Chondrocyte (in vitro differentiated cells): ENCODE data around the gene ASB4. TPM values are rescaled to one million over a fixed set of nuclear protein-coding genes. Genes with fewer than 3 reads are reported as not detected.

Source experiments
- DNase-seq: peaks from one replicate; pipeline ENCODE4 v3.0.0; 2021; ENCODE audit warnings: mixed read lengths, low spot score
- H3K27ac Mint-ChIP-seq: one replicate; pipeline ENCODE4 v1.8.0; 2021; ENCODE audit warnings: mild to moderate bottlenecking, moderate library complexity, mixed read lengths; ENCODE audit not compliant: unreplicated experiment
- H3K27me3 Mint-ChIP-seq: 2 replicates; pipeline ENCODE4 v1.8.0; 2021; ENCODE audit warnings: low read depth, mixed read lengths
- H3K36me3 Mint-ChIP-seq: 2 replicates; pipeline ENCODE4 v1.8.0; 2021; ENCODE audit warnings: low read depth, mixed read lengths
- H3K4me1 Mint-ChIP-seq: 2 replicates; pipeline ENCODE4 v1.8.0; 2021; ENCODE audit warnings: low read depth, mild to moderate bottlenecking, mixed read lengths
- H3K4me3 Mint-ChIP-seq: one replicate; pipeline ENCODE4 v1.8.0; 2021; ENCODE audit warnings: mild to moderate bottlenecking, moderate library complexity, mixed read lengths; ENCODE audit not compliant: unreplicated experiment
- H3K9me3 Mint-ChIP-seq: 2 replicates; pipeline ENCODE4 v1.8.0; 2021; ENCODE audit warnings: low read depth, mixed read lengths
- total RNA-seq: library from RNA; stranded (reverse); gene quantifications from 3 replicates; pipeline ENCODE4 v1.2.1, GENCODE V29; 2021
- TF ChIP-seq, protein P1 (sequence below): fragments of 200-600 bp; sonication (generic); IDR thresholded peaks from 2 replicates; pipeline ENCODE4 v1.5.0; 2021; ENCODE audit warnings: antibody characterized with exemption, mild to moderate bottlenecking, moderate library complexity

Gene ASB4
- total RNA-seq, 1 donor from 2014 or later = not detected

DNA sequence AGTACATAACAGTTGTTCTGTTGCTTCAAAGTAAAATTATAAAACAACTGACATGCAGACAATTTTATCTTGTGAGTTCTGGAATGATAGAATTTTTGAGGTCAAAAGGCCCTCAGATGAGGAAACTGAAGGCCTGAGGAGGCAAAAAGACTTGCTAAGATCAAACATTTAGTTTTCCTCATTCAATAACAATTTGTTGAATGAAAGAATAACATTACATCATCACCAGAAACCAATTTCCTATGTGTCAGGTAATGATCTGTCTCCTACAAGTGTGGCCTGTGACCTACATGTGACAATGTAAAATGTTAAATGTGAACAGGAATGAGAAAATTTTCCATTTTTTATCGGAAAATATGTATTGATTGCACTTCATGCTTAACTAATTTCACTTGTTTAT is 16.6 kb upstream of the ASB4 start:
- Mint-ChIP-seq H3K4me3 (no peak overlapping the region), H3K4me1 (peaks cover 24% of the 10 kb centered on the region), H3K9me3 (no peaks in the 10 kb centered on the region), H3K27ac (no peak overlapping the region), H3K27me3 (no peaks in the 10 kb centered on the region), H3K36me3 (no peaks in the 10 kb centered on the region)
- TF ChIP-seq, protein P1, sequence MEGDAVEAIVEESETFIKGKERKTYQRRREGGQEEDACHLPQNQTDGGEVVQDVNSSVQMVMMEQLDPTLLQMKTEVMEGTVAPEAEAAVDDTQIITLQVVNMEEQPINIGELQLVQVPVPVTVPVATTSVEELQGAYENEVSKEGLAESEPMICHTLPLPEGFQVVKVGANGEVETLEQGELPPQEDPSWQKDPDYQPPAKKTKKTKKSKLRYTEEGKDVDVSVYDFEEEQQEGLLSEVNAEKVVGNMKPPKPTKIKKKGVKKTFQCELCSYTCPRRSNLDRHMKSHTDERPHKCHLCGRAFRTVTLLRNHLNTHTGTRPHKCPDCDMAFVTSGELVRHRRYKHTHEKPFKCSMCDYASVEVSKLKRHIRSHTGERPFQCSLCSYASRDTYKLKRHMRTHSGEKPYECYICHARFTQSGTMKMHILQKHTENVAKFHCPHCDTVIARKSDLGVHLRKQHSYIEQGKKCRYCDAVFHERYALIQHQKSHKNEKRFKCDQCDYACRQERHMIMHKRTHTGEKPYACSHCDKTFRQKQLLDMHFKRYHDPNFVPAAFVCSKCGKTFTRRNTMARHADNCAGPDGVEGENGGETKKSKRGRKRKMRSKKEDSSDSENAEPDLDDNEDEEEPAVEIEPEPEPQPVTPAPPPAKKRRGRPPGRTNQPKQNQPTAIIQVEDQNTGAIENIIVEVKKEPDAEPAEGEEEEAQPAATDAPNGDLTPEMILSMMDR = no peak
- DNase-seq = no peak

DNA sequence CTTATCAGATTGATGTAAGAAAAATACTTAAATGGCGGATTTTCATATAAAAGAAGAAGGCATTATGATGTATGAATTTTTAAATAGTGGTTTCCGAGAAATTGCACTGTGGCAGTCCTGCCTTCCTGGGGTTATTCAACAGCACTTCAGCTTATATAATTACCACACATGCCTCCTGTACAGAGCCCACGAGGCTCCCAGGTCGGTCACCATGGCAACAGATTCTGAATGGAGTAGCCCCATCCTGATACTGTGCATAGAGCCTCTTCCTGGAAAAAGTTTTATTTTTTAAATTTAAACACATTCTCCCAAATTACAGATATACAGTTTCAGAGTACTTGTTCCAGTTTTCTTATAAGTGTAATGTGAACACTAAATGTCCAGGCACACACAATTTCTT is 15.9 kb upstream of the ASB4 start:
- Mint-ChIP-seq H3K27me3 (no peaks in the 10 kb centered on the region), H3K9me3 (no peaks in the 10 kb centered on the region), H3K4me3 (no peak overlapping the region), H3K27ac (peak overlapping the region; percentile 41), H3K36me3 (no peaks in the 10 kb centered on the region), H3K4me1 (peaks cover 24% of the 10 kb centered on the region)
- TF ChIP-seq, protein P1 = no peak
- no peak for DNase-seq

DNA sequence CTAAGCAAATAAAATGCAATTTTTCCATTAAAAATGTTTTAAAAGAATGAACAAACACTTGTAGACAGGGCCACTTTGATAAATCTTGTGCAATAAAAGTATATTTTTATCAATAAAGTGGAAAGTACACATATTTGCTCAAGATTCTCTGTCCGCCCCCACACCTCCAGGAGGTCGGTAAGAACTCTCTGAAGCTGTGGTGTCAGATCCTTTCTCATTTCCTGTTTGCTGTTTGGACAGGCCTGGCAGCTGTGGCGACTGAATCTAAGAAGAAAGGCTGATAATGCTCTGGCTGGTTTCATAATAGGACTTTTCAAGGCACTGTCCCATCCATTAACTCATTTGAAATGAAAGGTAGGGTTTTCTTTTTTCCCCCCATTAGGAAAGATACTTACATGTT is 15.3 kb upstream of the ASB4 start:
- Mint-ChIP-seq H3K27ac (peak overlapping the region; percentile 41), H3K4me3 (no peak overlapping the region), H3K27me3 (no peaks in the 10 kb centered on the region), H3K36me3 (no peaks in the 10 kb centered on the region), H3K9me3 (no peaks in the 10 kb centered on the region), H3K4me1 (peaks cover 24% of the 10 kb centered on the region)
- no peak for DNase-seq
- TF ChIP-seq, protein P1 = no peak

DNA sequence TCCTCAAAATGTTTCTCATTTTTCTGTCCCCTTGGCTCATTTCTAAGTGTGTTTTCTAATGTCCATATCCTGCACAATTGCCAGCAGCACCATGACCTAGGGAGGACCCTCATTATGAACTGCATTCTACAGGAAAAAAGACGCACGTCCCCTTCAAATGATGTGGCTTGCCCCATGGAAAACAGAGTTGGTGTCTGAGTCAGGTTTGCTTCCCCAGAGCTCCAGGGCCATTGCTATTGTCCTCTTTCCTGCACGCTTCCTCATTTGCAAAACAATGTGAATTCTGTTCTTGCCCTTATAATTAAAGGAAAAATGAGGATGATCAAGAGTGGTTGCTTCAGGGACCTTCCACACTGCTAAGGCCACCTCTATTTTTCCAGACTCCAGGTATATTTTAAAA is 14.7 kb upstream of the ASB4 start:
- no peaks in the 10 kb centered on the region for H3K36me3 Mint-ChIP-seq
- H3K27ac Mint-ChIP-seq = no peak overlapping the region
- TF ChIP-seq, protein P1 = no peak
- H3K27me3 Mint-ChIP-seq = no peaks in the 10 kb centered on the region
- peaks cover 29% of the 10 kb centered on the region for H3K4me1 Mint-ChIP-seq
- no peak for DNase-seq
- H3K9me3 Mint-ChIP-seq = no peaks in the 10 kb centered on the region
- no peak overlapping the region for H3K4me3 Mint-ChIP-seq

DNA sequence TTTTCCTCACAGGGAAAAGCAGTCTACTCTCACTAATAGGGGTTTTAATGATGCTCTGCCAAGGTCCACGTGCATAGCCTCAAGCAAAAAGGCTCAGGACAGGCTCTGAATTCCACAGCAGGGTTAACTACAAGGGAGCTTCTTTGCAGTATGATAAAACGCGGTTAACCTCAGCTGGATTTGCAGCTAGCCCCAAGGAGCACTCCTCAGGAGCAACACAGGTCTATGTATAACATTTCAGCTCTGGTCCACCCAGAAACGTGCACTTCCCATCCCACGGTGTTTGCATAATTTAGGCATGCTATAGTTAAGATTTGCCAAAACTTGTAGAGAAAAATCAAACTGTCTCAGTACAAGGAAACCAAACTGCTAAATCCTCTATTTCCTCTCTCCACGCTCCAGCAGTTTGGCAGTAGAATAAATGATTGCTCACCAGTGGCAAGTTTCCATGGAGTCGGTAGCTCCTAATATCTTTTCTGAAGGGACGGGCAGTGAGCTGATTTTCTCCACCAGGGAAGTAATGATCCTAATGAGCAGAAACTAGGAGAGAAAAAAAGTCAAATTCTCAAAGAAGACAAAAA is 13.1 kb upstream of the ASB4 start:
- DNase-seq = no peak
- Mint-ChIP-seq H3K4me3 (no peak overlapping the region), H3K4me1 (peaks cover 41% of the 10 kb centered on the region), H3K27ac (no peak overlapping the region), H3K36me3 (no peaks in the 10 kb centered on the region), H3K9me3 (no peaks in the 10 kb centered on the region), H3K27me3 (no peaks in the 10 kb centered on the region)
- TF ChIP-seq, protein P1 = no peak
